GM12878 (cell line): ENCODE measurements around the gene MGME1.

Experiments used
- BRCA1 ChIP-seq: IDR thresholded peaks from 2 replicates; pipeline ENCODE4 v1.6.1; 2011; ENCODE audit warnings: low read depth, low read length, improper control_type of control experiment
- CEBPB ChIP-seq, 2 experiments: fragments of 150-350 bp in 1 of 2; IDR thresholded peaks; 2 replicates each; pipeline ENCODE4 v1.6.1; 2012 to 2014; ENCODE audit warnings: low read depth in 2 of 2, low read length in 2 of 2, borderline replicate concordance in 1 of 2, inconsistent platforms in 1 of 2
- NR2C2 ChIP-seq: IDR thresholded peaks from 2 replicates; pipeline ENCODE4 v1.6.1; 2011; ENCODE audit warnings: borderline replicate concordance, low read depth; ENCODE audit not compliant: control insufficient read depth, insufficient read length
- SIX5 ChIP-seq: IDR thresholded peaks from 2 replicates; pipeline ENCODE4 v1.6.1; 2011; ENCODE audit warnings: mild to moderate bottlenecking, low read depth, low read length, moderate library complexity; ENCODE audit not compliant: severe bottlenecking
- ZZZ3 ChIP-seq: IDR thresholded peaks from 2 replicates; pipeline ENCODE4 v1.6.1; 2011; ENCODE audit warnings: low read depth; ENCODE audit not compliant: control insufficient read depth, insufficient read length
- TF ChIP-seq, protein P1 (sequence below), 3 experiments: IDR thresholded peaks in 2 of 3; conservative IDR thresholded peaks in 1 of 3; 2 replicates each; pipeline ENCODE4 v1.5.1; 2011; ENCODE audit warnings: low read depth in 3 of 3, low read length in 3 of 3, mild to moderate bottlenecking in 3 of 3, control low read depth in 2 of 3, moderate library complexity in 2 of 3, inconsistent platforms in 1 of 3, mixed read lengths in 1 of 3; ENCODE audit not compliant: control insufficient read depth in 2 of 3, insufficient read depth in 1 of 3; ENCODE audit errors: extremely low read depth in 1 of 3
- TF ChIP-seq, protein P2 (sequence below): IDR thresholded peaks from 2 replicates; pipeline ENCODE4 v1.6.1; 2012; ENCODE audit warnings: low read depth, low read length, improper control_type of control experiment
- TF ChIP-seq, protein P3 (sequence below): IDR thresholded peaks from 2 replicates; pipeline ENCODE4 v1.6.1; 2011; ENCODE audit warnings: low read depth, low read length, improper control_type of control experiment, borderline replicate concordance

DNA sequence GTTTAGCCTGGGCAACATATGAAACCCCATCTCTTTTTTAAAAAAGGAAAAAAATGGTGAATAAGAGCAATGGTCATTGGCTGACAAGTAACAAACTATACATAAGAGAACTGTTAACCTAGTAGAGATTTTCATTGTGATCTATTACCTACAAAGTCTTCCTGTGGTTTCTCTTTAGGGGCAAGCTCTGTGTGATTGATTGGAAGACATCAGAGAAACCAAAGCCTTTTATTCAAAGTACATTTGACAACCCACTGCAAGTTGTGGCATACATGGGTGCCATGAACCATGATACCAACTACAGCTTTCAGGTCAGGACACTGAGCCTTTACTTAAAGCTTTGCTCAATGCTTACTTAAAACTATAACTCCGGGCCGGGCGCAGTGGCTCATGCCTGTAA, 19.2 kb downstream of the MGME1 start:
- TF ChIP-seq, protein P1, sequence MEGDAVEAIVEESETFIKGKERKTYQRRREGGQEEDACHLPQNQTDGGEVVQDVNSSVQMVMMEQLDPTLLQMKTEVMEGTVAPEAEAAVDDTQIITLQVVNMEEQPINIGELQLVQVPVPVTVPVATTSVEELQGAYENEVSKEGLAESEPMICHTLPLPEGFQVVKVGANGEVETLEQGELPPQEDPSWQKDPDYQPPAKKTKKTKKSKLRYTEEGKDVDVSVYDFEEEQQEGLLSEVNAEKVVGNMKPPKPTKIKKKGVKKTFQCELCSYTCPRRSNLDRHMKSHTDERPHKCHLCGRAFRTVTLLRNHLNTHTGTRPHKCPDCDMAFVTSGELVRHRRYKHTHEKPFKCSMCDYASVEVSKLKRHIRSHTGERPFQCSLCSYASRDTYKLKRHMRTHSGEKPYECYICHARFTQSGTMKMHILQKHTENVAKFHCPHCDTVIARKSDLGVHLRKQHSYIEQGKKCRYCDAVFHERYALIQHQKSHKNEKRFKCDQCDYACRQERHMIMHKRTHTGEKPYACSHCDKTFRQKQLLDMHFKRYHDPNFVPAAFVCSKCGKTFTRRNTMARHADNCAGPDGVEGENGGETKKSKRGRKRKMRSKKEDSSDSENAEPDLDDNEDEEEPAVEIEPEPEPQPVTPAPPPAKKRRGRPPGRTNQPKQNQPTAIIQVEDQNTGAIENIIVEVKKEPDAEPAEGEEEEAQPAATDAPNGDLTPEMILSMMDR (IDR thresholded peaks at IDR 0.05 in 2 of 3, conservative IDR thresholded peaks at IDR 0.05 in 1 of 3; ENCODE audit: control insufficient read depth in 2 of 3, extremely low read depth in 1 of 3, insufficient read depth in 1 of 3, low read depth in 3 of 3, low read length in 3 of 3), result no peak
- TF ChIP-seq NR2C2 (no peak), ZZZ3 (no peak), BRCA1 (no peak), CEBPB (IDR thresholded peaks at IDR 0.05; ENCODE audit: borderline replicate concordance in 1 of 2, low read depth in 2 of 2, low read length in 2 of 2) (no peak), SIX5 (no peak)
- TF ChIP-seq, protein P2, sequence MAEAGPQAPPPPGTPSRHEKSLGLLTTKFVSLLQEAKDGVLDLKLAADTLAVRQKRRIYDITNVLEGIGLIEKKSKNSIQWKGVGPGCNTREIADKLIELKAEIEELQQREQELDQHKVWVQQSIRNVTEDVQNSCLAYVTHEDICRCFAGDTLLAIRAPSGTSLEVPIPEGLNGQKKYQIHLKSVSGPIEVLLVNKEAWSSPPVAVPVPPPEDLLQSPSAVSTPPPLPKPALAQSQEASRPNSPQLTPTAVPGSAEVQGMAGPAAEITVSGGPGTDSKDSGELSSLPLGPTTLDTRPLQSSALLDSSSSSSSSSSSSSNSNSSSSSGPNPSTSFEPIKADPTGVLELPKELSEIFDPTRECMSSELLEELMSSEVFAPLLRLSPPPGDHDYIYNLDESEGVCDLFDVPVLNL, result no peak
- TF ChIP-seq, protein P3, sequence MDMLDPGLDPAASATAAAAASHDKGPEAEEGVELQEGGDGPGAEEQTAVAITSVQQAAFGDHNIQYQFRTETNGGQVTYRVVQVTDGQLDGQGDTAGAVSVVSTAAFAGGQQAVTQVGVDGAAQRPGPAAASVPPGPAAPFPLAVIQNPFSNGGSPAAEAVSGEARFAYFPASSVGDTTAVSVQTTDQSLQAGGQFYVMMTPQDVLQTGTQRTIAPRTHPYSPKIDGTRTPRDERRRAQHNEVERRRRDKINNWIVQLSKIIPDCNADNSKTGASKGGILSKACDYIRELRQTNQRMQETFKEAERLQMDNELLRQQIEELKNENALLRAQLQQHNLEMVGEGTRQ, result no peak
